SU-DHL-6 (cell line): ENCODE results near the gene HNRNPU.

Experiments
- H2AFZ ChIP-seq: fragments of 200-600 bp; sonication (generic); 2 replicates; pipeline ENCODE4 v1.6.1; 2014; ENCODE audit warnings: low read depth, mild to moderate bottlenecking, moderate library complexity, mixed read lengths, antibody characterized with exemption, low read length; ENCODE audit not compliant: severe bottlenecking
- H3F3A ChIP-seq: fragments of 200-600 bp; shearing (Covaris generic); 2 replicates; pipeline ENCODE4 v1.6.0; 2016; ENCODE audit warnings: antibody characterized with exemption, mild to moderate bottlenecking; ENCODE audit not compliant: insufficient read depth
- H3K27ac ChIP-seq: fragments of 200-600 bp; sonication (generic); 2 replicates; pipeline ENCODE4 v1.5.1; 2016; ENCODE audit warnings: low read depth, mild to moderate bottlenecking, low read length, moderate library complexity, mixed read lengths
- H3K27me3 ChIP-seq: fragments of 200-600 bp; sonication (generic), shearing (Covaris generic); 2 replicates; pipeline ENCODE4 v1.6.0; 2014; ENCODE audit warnings: mild to moderate bottlenecking, low read length
- H3K36me3 ChIP-seq: fragments of 200-600 bp; sonication (generic); 2 replicates; pipeline ENCODE4 v1.6.1; 2014; ENCODE audit warnings: mild to moderate bottlenecking, low read length, mixed read lengths
- H3K4me2 ChIP-seq: fragments of 300-600, 200-600 bp; shearing (Covaris generic), sonication (generic); 2 replicates; pipeline ENCODE4 v1.6.0; 2014; ENCODE audit warnings: low read length, low read depth, mild to moderate bottlenecking; ENCODE audit not compliant: poor library complexity, severe bottlenecking
- H3K4me3 ChIP-seq: fragments of 200-600 bp; sonication (generic); 2 replicates; pipeline ENCODE4 v1.5.1; 2014; ENCODE audit warnings: antibody characterized with exemption, low read length, mild to moderate bottlenecking, mixed read lengths; ENCODE audit not compliant: insufficient read depth, poor library complexity, severe bottlenecking
- H3K79me2 ChIP-seq: fragments of 200-600 bp; sonication (generic); 2 replicates; pipeline ENCODE4 v1.6.1; 2014; ENCODE audit warnings: mild to moderate bottlenecking, low read length, moderate library complexity; ENCODE audit not compliant: insufficient read depth
- H3K9ac ChIP-seq: fragments of 200-600 bp; sonication (generic); 2 replicates; pipeline ENCODE4 v1.7.0; 2014; ENCODE audit warnings: mild to moderate bottlenecking, low read length
- H3K9me2 ChIP-seq: fragments of 200-600 bp; sonication (generic); replicated peaks from 2 replicates; pipeline ENCODE4 v1.6.1; 2014; ENCODE audit warnings: low read length; ENCODE audit not compliant: insufficient read depth
- H3K9me3 ChIP-seq: fragments of 200-600 bp; sonication (generic); 2 replicates; pipeline ENCODE4 v1.6.1; 2014; ENCODE audit warnings: low read length, mixed read lengths; ENCODE audit not compliant: insufficient read depth
- H4K20me1 ChIP-seq: fragments of 200-600 bp; sonication (generic); 2 replicates; pipeline ENCODE4 v1.6.1; 2014; ENCODE audit warnings: low read depth, mild to moderate bottlenecking, antibody characterized with exemption, low read length, moderate library complexity, mixed read lengths
- CTCF ChIP-seq: fragments of 200-600 bp; sonication (generic); IDR thresholded peaks from one replicate; pipeline ENCODE4 v1.5.1; 2017; ENCODE audit warnings: antibody characterized with exemption, mild to moderate bottlenecking, low read length, moderate library complexity; ENCODE audit not compliant: insufficient read depth, poor library complexity, severe bottlenecking
- EZH2phosphoT487 ChIP-seq: fragments of 200-600 bp; sonication (generic), shearing (Covaris generic); conservative IDR thresholded peaks from 2 replicates; pipeline ENCODE4 v1.6.1; 2018; ENCODE audit warnings: mild to moderate bottlenecking, antibody characterized with exemption, low read length, moderate library complexity, mixed read lengths

HNRNPU gene

GRCh38 chr1:244878681-244879080, 14.3 kb upstream of the HNRNPU start:
- Histone ChIP-seq H3K9me3 (no peaks in the 10 kb centered on the region), H3F3A (no peaks in the 10 kb centered on the region), H3K36me3 (no peaks in the 10 kb centered on the region), H4K20me1 (no peaks in the 10 kb centered on the region), H3K4me2 (no peak overlapping the region), H3K27me3 (no peaks in the 10 kb centered on the region), H2AFZ (no peak overlapping the region), H3K9ac (no peak overlapping the region), H3K27ac (no peak overlapping the region), H3K79me2 (no peaks in the 10 kb centered on the region), H3K9me2 (no peaks in the 10 kb centered on the region), H3K4me3 (no peak overlapping the region)
- TF ChIP-seq CTCF = no peak
- no peak for TF ChIP-seq EZH2phosphoT487

GRCh38 chr1:244876228-244876910, 12.0 kb upstream of the HNRNPU start:
- H3K4me2 ChIP-seq = no peak overlapping the region
- no peaks in the 10 kb centered on the region for H3K36me3 ChIP-seq
- no peaks in the 10 kb centered on the region for H3K9me3 ChIP-seq
- H3F3A ChIP-seq = no peaks in the 10 kb centered on the region
- H3K4me3 ChIP-seq = no peak overlapping the region
- H4K20me1 ChIP-seq = no peaks in the 10 kb centered on the region
- H3K27ac ChIP-seq = no peak overlapping the region
- H3K79me2 ChIP-seq = no peaks in the 10 kb centered on the region
- TF ChIP-seq CTCF (no peak), EZH2phosphoT487 (no peak)
- no peaks in the 10 kb centered on the region for H3K27me3 ChIP-seq
- H3K9me2 ChIP-seq = no peaks in the 10 kb centered on the region
- no peak overlapping the region for H2AFZ ChIP-seq
- no peak overlapping the region for H3K9ac ChIP-seq

GRCh38 chr1:244874974-244875579, 10.7 kb upstream of the HNRNPU start:
- Histone ChIP-seq H3K4me2 (no peak overlapping the region), H3K27me3 (no peaks in the 10 kb centered on the region), H3K9me2 (no peaks in the 10 kb centered on the region), H3K9ac (no peak overlapping the region), H3K4me3 (no peak overlapping the region), H4K20me1 (no peaks in the 10 kb centered on the region), H3K9me3 (no peaks in the 10 kb centered on the region), H3K79me2 (no peaks in the 10 kb centered on the region), H3K27ac (no peak overlapping the region), H3F3A (no peaks in the 10 kb centered on the region), H3K36me3 (no peaks in the 10 kb centered on the region), H2AFZ (no peak overlapping the region)
- no peak for TF ChIP-seq EZH2phosphoT487

GRCh38 chr1:244869950-244870349, 5.6 kb upstream of the HNRNPU start:
- H3K36me3 ChIP-seq = no peaks in the 10 kb centered on the region
- H3K9me3 ChIP-seq = no peaks in the 10 kb centered on the region
- no peaks in the 10 kb centered on the region for H3K9me2 ChIP-seq
- H3K4me3 ChIP-seq = no peak overlapping the region
- H2AFZ ChIP-seq = no peak overlapping the region
- H4K20me1 ChIP-seq = no peaks in the 10 kb centered on the region
- 0 out of 2 replicates have a peak, but pooled peaks cover 13% of the 10 kb centered on the region for H3F3A ChIP-seq
- no peak overlapping the region for H3K4me2 ChIP-seq
- H3K9ac ChIP-seq = no peak overlapping the region
- TF ChIP-seq EZH2phosphoT487 (no peak), CTCF (no peak)
- no peaks in the 10 kb centered on the region for H3K79me2 ChIP-seq
- H3K27me3 ChIP-seq = no peaks in the 10 kb centered on the region
- H3K27ac ChIP-seq = no peak overlapping the region
